HEK293T (cell line): ENCODE results near the gene LTBP4.

Source experiments
- ARNT ChIP-seq: fragments of 450-650 bp; IDR thresholded peaks from 2 replicates; pipeline ENCODE4 v1.6.1; 2017; ENCODE audit warnings: mild to moderate bottlenecking
- BHLHE40 ChIP-seq: fragments of 450-650 bp; IDR thresholded peaks from 2 replicates; pipeline ENCODE4 v1.6.1; 2016; ENCODE audit warnings: mild to moderate bottlenecking, moderate library complexity, borderline replicate concordance
- ELF4 ChIP-seq: fragments of 450-650 bp; IDR thresholded peaks from 2 replicates; pipeline ENCODE4 v1.6.1; 2017; ENCODE audit warnings: antibody characterized with exemption
- FOXA1 ChIP-seq: fragments of 450-650 bp; IDR thresholded peaks from 2 replicates; pipeline ENCODE4 v1.6.1; 2016; ENCODE audit warnings: mild to moderate bottlenecking
- FOXK2 ChIP-seq: fragments of 450-650 bp; IDR thresholded peaks from 2 replicates; pipeline ENCODE4 v1.6.1; 2016; ENCODE audit warnings: mild to moderate bottlenecking
- FOXM1 ChIP-seq: fragments of 450-650 bp; IDR thresholded peaks from 2 replicates; pipeline ENCODE4 v1.6.1; 2017; ENCODE audit warnings: mild to moderate bottlenecking, borderline replicate concordance
- HDGF ChIP-seq: fragments of 450-650 bp; IDR thresholded peaks from 2 replicates; pipeline ENCODE4 v1.6.1; 2017; ENCODE audit warnings: antibody characterized with exemption, borderline replicate concordance
- L3MBTL2 ChIP-seq: fragments of 450-650 bp; conservative IDR thresholded peaks from 2 replicates; pipeline ENCODE4 v1.6.1; 2016; ENCODE audit warnings: mild to moderate bottlenecking
- LEF1 ChIP-seq: fragments of 450-650 bp; IDR thresholded peaks from 2 replicates; pipeline ENCODE4 v1.6.1; 2017; ENCODE audit warnings: mild to moderate bottlenecking, borderline replicate concordance
- NFRKB ChIP-seq: fragments of 450-650 bp; IDR thresholded peaks from 2 replicates; pipeline ENCODE4 v1.6.1; 2016; ENCODE audit warnings: mild to moderate bottlenecking, moderate library complexity
- PKNOX1 ChIP-seq: fragments of 450-650 bp; IDR thresholded peaks from 2 replicates; pipeline ENCODE4 v1.6.1; 2016
- SP1 ChIP-seq: fragments of 450-650 bp; IDR thresholded peaks from 2 replicates; pipeline ENCODE4 v1.6.1; 2017
- SUZ12 ChIP-seq: fragments of 450-650 bp; IDR thresholded peaks from 2 replicates; pipeline ENCODE4 v1.6.1; 2016; ENCODE audit warnings: mild to moderate bottlenecking
- TARDBP ChIP-seq: fragments of 450-650 bp; IDR thresholded peaks from 2 replicates; pipeline ENCODE4 v1.6.1; 2016

- TF ChIP-seq L3MBTL2 (no peak), SUZ12 (no peak), HDGF (no peak), FOXM1 (no peak), BHLHE40 (no peak), LEF1 (no peak), SP1 (no peak), ARNT (no peak), ELF4 (no peak), TARDBP (no peak), NFRKB (no peak), PKNOX1 (no peak), FOXK2 (no peak), FOXA1 (no peak)
Observed at GRCh38 chr19:40571831-40572495, 29.2 kb upstream of the LTBP4 start.
